ENCODE results near the gene FBLN2. TPM values are rescaled to one million over a fixed set of nuclear protein-coding genes. Genes with fewer than 3 reads are reported as not detected.

FBLN2 gene
- total and polyA plus RNA-seq, 4 donors = 1.3 to 9.1 (median 4.3) TPM

DNA sequence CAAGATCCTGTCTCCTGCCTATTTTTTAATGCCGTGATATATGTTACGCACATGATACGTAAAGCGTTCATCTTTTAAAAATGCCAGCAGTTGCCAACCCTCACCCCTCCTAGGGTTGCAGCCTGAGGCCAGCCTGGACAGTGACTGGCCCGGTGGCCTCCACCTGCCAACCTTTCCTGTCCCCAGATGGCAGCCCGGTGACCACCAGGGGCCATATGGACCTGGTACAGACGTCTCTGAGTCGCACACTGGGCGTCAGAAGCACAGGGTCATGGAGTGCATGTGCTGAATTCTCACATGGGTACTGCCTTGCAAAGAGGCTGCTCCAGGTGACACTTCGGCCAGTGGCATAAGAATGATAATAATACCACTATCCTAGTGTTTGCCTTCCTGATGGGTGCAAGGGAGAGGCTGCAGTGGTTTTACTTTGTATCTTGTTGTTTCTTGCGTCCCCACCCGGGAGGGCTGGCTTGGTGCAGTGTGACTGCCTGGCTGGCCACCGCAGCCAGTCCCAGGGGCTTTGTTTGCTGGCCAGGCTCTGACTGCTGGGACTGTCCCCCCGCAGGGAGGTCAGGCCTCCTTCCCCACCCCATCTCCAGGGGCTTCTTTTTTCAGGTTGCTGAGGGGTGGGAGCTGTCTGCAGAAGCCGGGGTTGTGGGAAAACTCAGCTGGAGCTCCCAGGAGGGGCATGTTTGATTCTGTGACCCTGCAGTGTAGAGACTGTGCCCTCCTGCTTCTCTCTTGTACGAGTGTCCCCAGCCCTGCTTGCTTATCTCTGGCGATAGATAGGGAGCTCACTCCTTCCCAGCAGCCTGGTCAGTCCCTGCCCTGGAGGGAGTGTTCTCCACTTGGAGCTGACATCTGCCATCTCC lies 16.9 kb downstream of the FBLN2 start:
- Histone ChIP-seq H3K36me3 (ENCODE audit: control insufficient read depth in 4 of 4, insufficient read depth in 3 of 4, low read depth in 1 of 4, low read length in 3 of 4) (no peaks in the 10 kb centered on the region), H3K9me3 (ENCODE audit: control insufficient read depth in 4 of 4, low read length in 3 of 4) (no peaks in the 10 kb centered on the region), H3K4me3 (ENCODE audit: low read depth in 1 of 3, low read length in 3 of 3) (no peak overlapping the region), H3K9ac (ENCODE audit: low read depth in 1 of 2, low read length in 2 of 2) (no peak overlapping the region), H3K27ac (ENCODE audit: low read depth in 1 of 2, low read length in 2 of 2) (no peak overlapping the region), H3K4me1 (ENCODE audit: control insufficient read depth in 4 of 4, insufficient read depth in 4 of 4, low read length in 3 of 4) (no peaks in the 10 kb centered on the region), H3K27me3 (ENCODE audit: control insufficient read depth in 4 of 4, insufficient read depth in 4 of 4, low read length in 3 of 4) (peaks cover 0 to 8% (median 0%) of the 10 kb centered on the region in 4 donors)
- 83% methylated on average over 17 of the region's 17 CpGs for whole genome bisulfite sequencing
- no peak for DNase-seq (ENCODE audit: low spot score)
- TF ChIP-seq SP1 (IDR thresholded peaks at IDR 0.05) = no peak
- TF ChIP-seq EGR1 (IDR thresholded peaks at IDR 0.05; ENCODE audit: low read depth in 2 of 2) = no peak
- no peak for TF ChIP-seq MAX (IDR thresholded peaks at IDR 0.05)
- no peak for TF ChIP-seq RAD21 (IDR thresholded peaks at IDR 0.05)
- TF ChIP-seq NR2F2 (IDR thresholded peaks at IDR 0.05) = no peak

GRCh38 chr3:13566453-13566748 lies 17.5 kb downstream of the FBLN2 start:
- Histone ChIP-seq H3K9me3 (ENCODE audit: control insufficient read depth in 4 of 4, low read length in 3 of 4) (no peaks in the 10 kb centered on the region), H3K4me1 (ENCODE audit: control insufficient read depth in 4 of 4, insufficient read depth in 4 of 4, low read length in 3 of 4) (no peaks in the 10 kb centered on the region), H3K36me3 (ENCODE audit: control insufficient read depth in 4 of 4, insufficient read depth in 3 of 4, low read depth in 1 of 4, low read length in 3 of 4) (no peaks in the 10 kb centered on the region), H3K9ac (ENCODE audit: low read depth in 1 of 2, low read length in 2 of 2) (no peak overlapping the region), H3K27ac (ENCODE audit: low read depth in 1 of 2, low read length in 2 of 2) (no peak overlapping the region), H3K27me3 (ENCODE audit: control insufficient read depth in 4 of 4, insufficient read depth in 4 of 4, low read length in 3 of 4) (peaks cover 0 to 8% (median 0%) of the 10 kb centered on the region in 4 donors), H3K4me3 (ENCODE audit: low read depth in 1 of 3, low read length in 3 of 3) (no peak overlapping the region)
- TF ChIP-seq FOXA2 (IDR thresholded peaks at IDR 0.05) (no peak), YY1 (IDR thresholded peaks at IDR 0.05) (no peak), TAF1 (conservative IDR thresholded peaks at IDR 0.05) (no peak), ZBTB33 (IDR thresholded peaks at IDR 0.05) (no peak), EGR1 (IDR thresholded peaks at IDR 0.05; ENCODE audit: low read depth in 2 of 2) (no peak), RAD21 (IDR thresholded peaks at IDR 0.05) (no peak), GABPA (IDR thresholded peaks at IDR 0.05 in 1 of 2, conservative IDR thresholded peaks at IDR 0.05 in 1 of 2) (no peak), JUND (IDR thresholded peaks at IDR 0.05) (no peak), FOXA1 (IDR thresholded peaks at IDR 0.05) (no peak), NR2F2 (IDR thresholded peaks at IDR 0.05) (no peak)
- TF ChIP-seq, protein P1, sequence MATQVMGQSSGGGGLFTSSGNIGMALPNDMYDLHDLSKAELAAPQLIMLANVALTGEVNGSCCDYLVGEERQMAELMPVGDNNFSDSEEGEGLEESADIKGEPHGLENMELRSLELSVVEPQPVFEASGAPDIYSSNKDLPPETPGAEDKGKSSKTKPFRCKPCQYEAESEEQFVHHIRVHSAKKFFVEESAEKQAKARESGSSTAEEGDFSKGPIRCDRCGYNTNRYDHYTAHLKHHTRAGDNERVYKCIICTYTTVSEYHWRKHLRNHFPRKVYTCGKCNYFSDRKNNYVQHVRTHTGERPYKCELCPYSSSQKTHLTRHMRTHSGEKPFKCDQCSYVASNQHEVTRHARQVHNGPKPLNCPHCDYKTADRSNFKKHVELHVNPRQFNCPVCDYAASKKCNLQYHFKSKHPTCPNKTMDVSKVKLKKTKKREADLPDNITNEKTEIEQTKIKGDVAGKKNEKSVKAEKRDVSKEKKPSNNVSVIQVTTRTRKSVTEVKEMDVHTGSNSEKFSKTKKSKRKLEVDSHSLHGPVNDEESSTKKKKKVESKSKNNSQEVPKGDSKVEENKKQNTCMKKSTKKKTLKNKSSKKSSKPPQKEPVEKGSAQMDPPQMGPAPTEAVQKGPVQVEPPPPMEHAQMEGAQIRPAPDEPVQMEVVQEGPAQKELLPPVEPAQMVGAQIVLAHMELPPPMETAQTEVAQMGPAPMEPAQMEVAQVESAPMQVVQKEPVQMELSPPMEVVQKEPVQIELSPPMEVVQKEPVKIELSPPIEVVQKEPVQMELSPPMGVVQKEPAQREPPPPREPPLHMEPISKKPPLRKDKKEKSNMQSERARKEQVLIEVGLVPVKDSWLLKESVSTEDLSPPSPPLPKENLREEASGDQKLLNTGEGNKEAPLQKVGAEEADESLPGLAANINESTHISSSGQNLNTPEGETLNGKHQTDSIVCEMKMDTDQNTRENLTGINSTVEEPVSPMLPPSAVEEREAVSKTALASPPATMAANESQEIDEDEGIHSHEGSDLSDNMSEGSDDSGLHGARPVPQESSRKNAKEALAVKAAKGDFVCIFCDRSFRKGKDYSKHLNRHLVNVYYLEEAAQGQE (IDR thresholded peaks at IDR 0.05) = no peak
- no peak for DNase-seq (ENCODE audit: low spot score)
- 77% methylated on average over 5 of the region's 5 CpGs for WGBS
